COLO829 (cell line): ENCODE data around the gene SPIRE2.
"Not testable (repeated sequence)": the region's sequence is repeated elsewhere in the genome, so short reads cannot be mapped to it uniquely, and the experiment has no call there.

Experiments used
- DNase-seq: peaks from one replicate; pipeline ENCODE4 v3.0.0; 2012; ENCODE audit warnings: low spot score

SPIRE2 gene

DNA sequence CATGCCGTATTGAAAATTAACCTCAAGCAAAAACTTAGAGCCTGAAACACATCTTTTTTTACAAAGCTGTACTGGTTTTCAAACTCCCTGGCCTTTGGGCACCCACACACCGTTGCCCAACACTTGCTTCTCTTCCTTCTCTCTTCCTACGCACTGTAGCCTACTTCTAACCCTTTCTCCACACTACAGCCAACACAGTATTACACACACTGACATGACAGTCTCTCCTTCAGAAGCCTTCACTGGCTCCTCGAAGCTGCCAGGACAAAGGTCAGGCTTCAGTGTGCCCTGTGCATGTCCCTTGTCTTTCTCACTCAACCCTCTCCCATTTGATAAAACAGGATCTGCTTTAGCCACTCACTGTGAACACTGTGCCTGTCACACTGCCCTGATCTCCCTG is 19.8 kb upstream of the SPIRE2 start:
- no peak for DNase-seq

DNA sequence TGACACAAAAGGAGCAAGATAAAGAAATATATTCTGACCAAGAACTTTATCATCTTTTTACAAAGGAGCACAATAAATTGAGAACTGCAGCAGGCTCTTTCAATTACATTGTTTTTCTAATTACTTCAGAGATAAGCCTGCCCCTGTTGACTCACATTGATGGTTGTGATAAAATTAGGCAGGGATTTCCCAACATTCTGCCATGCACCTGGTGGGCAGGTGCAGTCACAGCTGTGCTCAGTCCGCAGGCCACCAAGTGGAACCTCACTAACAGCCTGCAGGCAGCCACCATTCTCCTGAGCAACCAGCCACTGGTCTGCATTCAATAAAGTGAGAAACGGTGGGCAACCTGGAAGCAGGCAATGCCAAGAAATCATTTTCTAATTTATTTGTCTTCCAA is 17.0 kb upstream of the SPIRE2 start:
- no peak for DNase-seq

DNA sequence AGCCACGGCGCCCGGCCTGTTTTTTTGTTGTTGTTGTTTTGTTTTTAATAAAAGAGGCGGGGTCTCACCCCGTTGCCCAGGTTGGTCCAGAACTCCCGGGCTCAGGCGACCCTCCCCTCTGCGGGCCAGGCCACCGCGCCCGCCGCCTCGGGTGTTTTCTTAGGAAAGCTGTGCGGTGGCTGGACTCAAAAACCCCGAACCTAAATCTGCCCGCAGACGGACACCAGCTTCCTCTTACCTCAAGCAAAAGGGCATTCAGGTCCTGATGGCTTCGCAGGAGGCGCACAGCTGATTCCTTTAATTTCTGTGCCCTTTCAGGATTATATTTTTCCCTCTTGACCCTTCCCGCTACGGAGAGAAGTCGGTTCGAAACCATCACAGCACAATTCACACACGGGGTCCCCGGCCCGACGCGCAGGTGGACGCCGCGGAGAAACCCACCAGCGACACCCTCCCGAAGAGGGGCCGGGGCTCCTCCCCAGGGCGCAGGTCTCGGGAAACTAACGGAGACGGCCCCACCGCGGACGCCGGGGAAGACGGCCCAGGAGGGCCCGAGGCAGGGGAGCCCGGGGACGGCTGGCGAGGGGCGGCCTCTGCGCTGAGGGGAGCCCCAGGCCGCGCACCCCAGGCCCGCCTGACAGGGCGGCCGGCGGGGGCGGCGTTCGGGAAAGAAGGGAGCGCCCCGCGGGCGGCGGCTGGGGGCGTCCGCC is 12.5 kb upstream of the SPIRE2 start:
- DNase-seq = no peak

DNA sequence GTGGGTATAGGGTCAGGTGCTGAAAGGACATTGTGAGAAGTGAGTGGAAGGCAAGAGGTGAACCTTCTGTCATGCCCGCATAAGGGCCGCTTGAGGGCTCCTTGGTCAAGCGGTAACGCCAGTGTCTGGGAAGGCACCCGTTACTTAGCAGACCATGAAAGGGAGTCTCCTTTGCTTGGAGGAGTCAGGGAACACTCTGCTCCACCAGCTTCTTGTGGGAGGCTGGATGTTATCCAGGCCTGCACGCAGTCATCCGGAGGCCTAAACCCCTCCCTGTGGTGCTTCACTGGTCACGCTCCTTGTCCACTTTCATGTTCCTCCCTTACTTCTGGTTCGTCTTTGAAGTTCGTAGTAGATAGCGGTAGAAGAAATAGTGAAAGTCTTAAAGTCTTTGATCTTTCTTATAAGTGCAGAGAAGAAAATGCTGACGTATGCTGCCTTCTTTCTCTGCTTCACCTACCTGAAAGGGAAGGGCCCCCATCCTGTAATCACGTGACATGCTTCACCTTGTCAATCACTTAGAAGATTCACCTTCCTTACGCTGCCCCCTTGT is 9.3 kb upstream of the SPIRE2 start:
- not testable (repeated sequence) for DNase-seq

DNA sequence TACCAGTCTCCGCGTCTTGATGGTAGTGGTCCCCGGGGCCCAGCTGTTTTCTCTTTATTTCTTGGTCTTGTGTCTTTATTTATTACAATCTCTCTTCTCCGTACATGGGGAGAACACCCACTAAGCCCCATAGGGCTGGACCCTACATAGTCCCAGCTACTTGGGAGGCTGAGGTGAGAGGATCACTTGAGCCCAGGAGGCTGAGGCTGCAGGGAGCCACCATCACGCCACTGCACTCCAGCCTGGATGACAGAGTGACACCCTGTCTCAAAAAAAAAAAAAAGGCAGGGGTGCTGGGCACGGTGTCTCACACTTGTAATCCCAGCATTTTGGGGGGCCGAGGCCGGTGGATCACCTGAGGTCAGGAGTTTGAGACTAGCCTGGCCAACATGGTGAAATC is 8.8 kb upstream of the SPIRE2 start:
- not testable (repeated sequence) for DNase-seq

DNA sequence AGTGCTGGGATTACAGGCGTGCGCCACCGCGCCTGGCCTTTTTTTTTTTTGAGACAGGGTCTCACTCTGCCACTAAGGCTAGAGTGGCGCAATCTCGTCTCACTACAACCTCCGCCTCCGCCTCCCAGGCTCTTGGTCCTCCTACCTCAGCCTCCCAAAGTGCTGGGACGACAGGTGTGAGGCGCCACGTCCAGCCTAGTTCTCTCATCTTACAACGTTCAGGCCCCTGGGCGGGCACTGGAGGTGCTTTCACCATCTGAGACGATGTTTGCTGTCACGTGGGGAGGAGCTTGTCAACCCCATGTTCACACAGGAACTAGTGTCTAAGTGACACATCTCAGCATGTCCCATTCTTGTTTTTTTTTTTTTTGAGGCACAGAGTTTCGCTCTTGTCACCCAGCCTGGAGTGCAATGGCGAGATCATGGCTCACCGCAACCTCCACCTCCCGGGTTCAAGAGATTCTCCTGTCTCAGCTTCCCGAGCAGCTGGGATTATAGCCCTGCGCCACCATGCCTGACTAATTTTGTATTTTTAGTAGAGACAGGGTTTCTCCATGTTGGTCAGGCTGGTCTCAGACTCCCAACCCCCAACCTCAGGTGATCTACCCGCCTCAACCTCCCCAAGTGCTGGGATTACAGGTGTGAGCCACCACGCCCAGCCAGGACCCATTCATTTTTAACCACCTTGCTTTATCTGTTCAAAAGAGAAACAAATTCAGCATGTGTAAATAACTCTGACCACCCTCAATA is 6.7 kb upstream of the SPIRE2 start:
- no peak for DNase-seq

DNA sequence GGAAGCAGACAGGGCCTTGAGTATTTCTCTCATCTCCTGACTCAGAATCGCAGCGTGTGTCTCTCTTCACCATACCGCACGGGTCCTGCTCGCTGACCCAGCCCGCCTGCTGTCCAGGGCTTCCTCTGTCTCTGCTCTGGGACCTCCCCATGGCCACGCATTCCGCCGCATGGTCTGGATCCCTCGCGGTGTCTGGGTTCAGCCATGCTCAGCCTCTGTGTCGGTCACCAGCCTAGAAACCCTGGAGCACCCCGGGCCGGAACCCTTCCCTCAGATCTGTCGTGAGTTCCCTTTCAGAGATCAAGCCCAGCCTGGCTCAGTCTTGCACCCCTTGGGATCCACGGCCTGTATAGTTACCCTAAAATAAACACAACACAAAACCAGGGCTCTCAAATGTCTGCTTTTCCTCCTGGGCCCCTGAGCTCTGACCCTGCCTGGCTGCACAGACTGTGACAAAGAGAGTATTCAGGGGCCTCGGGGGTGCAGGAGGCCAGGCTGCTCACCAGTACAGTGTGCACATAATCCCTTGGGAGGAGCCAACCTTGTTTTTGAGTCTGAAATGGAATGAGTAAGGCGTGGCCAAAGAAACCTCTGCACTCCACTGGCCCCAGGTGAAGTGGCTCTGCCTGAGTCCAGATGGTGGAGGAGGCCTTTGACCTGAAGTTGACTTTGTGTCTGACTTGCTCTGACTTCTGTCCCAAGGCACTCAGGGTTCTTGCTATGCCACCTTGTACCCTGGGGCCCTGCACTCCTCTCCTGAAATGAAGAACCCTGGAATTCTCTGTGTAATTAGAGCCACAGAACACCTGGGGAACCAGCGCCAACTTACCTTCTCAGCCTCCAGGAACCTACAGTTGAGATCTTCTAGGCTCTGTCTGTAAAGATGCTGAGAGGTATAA is 5.8 kb upstream of the SPIRE2 start:
- DNase-seq = no peak

DNA sequence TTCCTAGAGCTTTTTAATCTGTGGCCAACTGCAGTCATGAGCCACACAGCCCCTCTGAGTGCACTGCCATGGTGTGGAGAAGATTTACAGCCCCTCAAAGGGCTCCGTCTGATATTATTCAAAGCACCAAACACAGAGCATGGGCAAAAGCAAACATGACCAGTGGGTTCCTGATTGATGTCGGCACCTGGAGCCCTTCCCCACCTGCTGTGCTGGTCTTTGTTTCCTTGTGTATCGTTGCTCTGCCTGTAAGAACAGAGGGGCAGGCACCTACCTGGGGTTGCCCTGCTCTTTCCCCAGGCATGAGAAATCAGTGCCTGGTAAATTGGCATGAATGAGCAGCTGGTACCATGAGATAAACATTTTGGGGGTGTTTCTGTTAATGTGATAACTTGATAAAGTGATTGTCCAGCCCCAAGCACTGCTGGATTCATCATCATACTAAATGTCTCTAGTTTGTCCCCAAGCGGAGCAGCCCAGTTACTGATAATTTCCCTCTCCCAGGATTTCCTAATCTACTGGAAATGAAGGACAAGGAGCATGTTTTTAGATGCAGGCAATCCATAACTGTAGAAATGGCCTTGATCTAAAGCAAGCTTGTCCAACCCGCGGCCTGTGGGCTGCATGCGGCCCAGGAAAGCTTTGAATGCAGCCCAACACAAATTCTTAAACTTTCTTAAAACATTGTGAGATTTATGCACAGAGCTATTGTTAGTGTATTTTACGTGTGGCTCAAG is 5.0 kb upstream of the SPIRE2 start:
- DNase-seq = no peak

DNA sequence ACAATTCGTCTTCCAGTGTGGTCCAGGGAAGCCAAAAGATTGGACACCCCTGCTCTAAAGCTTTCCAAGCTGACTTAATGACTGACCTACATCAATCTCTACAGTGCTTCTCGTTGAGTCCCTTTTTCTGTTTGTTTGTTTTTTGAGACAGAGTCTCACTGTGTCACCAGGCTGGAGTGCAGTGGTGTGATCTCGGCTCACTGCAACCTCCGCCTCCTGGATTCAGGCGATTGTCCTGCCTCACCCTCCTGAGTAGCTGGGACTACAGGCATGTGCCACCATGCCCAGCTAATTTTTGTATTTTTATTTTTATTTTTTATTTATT is 4.5 kb upstream of the SPIRE2 start:
- DNase-seq = not testable (repeated sequence)

DNA sequence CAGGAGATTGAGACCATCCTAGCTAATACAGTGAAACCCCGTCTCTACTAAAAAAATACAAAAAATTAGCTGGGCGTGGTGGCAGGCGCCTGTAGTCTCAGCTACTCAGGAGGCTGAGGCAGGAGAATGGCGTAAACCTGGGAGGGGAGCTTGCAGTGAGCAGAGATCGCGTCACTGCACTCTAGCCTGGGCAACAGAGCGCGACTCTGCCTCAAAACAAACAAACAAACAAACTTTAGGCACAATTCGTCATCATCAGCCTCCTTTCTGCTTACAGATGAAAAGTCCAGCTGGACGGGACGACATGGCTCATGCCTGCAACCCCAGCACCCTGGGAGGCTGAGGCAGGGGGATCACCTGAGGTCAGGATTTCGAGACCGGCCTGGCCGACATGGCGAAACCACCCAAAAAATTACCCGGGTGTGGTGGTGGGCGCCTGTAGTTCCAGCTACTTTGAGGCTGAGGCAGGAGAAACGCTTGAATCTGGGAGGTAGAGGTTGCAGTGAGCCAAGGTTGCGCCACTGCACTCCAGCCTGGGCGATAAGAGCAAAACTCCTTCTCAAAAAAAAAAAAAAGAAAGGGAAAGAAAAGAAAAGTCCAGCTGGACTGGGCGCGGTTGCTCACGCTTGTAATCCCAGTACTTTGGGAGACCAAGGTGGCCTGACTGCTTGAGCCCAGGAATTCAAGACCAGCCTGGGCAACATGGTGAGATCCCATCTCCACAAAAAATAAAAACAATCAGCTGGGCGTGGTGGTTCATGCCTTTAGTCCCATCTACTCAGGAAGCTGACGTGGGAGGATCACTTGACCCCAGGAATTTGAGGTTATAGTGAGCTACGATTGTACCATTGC is 1.5 kb upstream of the SPIRE2 start:
- DNase-seq = no peak

DNA sequence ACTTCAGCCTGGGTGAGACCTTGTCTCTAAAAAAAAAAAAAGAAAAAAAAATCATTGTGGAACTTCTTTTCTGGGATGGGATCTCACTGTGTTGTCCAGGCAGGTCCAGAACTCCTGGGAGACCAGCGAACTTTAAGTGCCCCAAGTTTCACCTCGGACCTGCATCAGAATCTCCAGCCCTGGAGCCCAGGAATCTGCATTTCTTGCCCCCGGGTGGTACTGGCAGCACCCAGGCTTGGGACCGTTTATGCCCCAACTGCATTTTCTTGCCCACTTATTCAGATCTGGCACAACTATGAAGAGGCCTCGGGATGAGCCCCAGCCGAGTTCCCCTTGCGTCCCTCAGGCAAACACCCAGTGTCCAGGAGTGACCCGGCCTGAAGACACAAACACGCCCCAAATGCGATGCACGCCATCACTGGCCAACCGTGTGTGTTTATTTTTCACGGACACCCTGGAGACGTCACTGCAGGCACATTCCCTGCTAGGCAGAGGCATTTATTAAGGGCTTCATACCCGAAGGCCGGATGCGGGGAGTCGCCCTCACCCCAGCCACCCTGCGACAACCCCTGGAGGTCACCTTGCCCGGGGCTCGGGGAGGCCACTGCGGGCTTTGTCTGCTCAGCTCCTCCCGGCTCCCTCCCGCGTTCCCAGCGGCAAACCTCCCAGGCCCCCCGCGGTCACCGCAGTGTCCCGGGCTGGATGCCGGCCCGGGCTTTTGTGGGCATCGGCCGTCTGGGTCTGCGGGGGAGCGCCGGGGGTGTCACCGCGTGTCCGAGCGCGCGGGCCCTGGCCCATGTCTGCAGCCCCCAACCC is 684 bp upstream of the SPIRE2 start:
- no peak for DNase-seq

DNA sequence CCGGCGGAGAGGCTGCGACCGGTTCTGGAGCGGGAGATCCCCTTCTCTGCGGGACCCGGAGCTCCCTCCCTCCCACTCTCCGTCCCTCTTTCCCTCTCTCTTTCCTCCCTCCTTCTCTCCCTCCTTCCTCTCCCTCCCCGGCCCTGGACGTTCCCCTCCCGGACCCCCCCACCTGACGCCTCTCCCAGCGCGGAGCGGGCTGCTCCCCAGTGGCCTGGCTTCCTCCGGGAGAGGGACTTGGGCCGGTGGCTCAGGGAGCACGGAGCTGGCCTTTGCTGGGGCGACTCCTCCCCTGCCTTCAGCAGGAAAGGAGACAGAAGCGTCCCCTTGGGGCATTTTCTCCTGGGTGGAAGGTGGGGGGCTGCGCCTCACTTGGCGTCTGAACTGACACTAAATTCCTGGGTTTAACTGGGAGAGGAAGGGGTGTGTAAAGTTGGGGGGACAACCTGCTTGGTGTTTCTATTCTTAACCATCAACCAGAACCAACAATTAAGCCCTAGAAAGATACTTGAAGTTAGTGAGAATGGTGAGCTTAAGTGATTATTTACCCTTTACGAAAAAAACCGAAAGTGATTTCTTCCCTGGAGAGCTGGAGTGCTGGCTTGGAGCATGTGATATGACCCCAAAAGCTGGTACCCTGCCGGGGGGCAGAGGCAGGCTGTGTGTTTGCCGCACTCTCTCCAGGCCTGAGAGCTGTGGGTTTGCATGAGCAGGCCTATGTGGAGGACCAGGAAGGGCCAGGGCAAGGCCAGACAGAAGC is 775 bp downstream of the SPIRE2 start:
- DNase-seq = no peak

DNA sequence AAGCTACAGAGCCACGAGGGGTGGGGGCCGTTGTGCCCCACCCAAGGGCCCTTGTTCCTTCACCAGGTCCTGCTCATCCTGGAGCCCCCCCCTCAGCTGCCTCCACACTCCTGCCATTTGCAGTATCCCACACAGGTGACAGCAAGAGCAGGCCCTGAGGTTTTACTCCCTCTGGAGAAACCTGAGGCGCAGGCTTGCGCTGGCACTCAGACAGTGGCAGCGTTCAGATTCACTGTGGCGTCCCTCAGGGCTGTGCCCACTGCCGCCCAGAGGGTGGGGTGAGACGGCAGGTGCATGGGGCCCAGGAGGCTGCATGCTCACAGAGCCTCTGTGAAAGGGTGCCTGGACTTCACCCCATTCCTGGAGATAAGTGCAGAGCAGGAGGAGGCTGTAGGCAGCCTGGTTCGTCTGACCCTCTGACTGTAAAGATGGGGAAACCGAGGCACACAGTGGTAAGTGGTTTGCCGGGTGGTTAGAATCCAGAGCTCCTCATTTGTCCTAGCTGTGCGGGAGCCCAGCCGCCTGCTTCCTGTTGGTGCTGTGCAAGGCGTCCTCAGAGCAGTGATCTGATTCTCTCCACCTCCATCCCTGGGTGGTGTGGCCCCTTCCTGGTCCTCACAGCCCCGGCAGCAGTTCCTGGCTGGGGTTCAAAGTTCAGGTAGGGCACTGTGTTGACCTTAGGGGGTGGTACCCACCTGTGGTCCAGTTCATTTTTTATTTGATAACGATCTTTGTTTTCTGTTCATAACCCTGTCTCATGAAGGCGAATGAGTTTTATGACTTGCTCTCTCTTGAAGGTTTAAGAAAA is 1.6 kb downstream of the SPIRE2 start:
- no peak for DNase-seq

DNA sequence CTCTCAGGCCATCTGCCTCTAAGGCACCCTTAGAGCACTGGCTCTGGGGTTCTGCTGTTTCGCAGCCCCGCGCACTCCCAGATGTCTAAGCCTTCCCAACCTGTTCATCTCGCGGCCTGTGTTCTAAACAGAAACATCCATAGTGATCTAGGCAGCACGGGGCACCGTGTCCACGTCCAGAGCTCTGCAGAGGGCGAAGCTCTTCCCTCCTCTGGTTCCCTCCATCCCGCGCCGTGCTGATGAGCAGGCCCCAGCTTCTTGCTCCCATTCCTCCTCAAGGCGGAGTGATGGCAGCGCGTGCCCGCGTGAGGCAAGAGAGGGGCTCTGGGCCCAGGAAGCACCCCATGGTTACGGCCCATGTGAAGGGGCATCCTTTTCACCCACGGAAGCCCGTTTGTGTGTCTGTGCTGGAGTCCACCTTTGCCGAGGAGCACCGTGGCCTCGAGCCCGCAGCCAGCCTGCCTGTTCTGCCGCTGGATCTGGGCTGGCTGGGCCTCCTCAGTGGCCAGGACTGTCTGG is 3.6 kb downstream of the SPIRE2 start:
- no peak for DNase-seq

DNA sequence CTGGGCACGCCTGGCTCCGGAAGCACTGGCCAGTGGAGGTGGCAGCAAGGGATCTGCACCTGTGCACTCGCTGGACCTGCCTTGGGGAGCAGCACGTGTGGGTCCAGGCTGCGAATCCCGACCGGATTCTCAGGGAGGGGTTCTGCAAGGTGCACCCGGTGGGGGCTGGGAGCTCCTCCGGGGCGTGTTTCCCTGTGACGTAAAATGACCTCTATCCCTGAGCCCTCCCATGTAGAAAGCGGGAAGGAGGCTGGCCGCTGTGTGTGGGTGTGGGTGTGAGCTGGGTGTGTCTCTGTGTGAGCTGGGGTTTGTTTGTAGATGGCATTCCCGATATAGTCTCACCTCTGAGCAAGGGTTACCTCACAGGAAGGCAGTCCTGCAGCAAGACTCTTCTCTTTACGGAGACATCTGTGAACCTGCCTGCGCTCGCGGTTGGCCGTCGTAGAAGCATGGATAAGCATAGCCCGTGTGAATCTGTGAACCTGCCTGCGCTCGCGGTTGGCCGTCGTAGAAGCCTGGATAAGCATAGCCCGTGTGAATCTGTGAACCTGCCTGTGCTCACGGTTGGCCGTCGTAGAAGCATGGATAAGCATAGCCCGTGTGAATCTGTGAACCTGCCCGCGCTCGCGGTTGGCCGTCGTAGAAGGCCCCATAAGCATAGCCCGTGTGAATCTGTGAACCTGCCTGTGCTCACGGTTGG is 5.5 kb downstream of the SPIRE2 start:
- DNase-seq = not testable (repeated sequence)

DNA sequence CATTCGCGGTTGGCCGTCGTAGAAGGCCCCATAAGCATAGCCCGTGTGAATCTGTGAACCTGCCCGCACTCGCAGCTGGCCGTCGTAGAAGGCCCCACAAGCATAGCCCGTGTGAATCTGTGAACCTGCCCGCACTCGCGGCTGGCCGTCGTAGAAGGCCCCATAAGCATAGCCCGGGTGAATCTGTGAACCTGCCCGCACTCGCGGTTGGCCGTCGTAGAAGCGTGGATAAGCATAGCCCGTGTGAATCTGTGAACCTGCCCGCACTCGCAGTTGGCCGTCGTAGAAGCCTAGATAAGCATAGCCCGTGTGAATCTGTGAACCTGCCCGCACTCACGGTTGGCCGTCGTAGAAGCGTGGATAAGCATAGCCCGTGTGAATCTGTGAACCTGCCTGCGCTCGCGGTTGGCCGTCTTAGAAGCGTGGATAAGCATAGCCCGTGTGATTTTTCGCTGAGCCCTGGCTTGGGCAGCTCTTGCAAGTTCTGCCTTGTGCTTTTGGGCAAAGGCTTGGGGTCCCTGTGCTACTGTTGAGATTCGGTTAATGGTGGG is 6.6 kb downstream of the SPIRE2 start:
- DNase-seq = not testable (repeated sequence)

DNA sequence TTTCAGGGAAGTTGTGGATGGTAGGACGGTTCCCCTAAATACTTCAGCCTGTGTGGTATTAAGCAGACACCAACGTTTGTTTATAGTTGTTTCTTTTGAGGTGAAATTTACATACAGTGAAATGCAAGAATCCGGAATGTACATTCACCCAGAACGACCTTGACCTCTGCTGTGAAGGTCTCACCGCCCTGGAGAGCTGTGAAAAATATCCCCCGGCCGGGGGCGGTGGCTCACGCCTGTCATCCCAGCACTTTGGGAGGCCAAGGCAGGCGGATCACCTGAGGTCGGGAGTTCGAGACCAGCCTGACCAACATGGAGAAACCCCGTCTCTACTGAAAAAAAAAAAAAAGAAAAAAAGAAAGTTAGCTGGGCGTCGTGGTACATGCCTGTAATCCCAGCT is 8.2 kb downstream of the SPIRE2 start:
- DNase-seq = not testable (repeated sequence)
